Right kidney (tissue), 1 donor: ENCODE data around the gene GPRC5D.

Source experiments
- DNase-seq: peaks from one replicate; pipeline ENCODE4 v3.0.0-alpha.2; 2016

The GPRC5D gene

GRCh38 chr12:12907552-12907951 is 44.4 kb downstream of the GPRC5D start:
- DNase-seq: no peak

- no peak for DNase-seq
Observed at GRCh38 chr12:12903642-12904609, 48.0 kb downstream of the GPRC5D start.

- DNase-seq: no peak
Observed at GRCh38 chr12:12902036-12902435, 49.9 kb downstream of the GPRC5D start.

- DNase-seq: no peak
Observed at GRCh38 chr12:12901158-12901791, 50.7 kb downstream of the GPRC5D start.

- no peak for DNase-seq
Observed at GRCh38 chr12:12900786-12901157, 51.2 kb downstream of the GPRC5D start.

- no peak for DNase-seq
Observed at GRCh38 chr12:12899530-12900380, 52.2 kb downstream of the GPRC5D start.

- DNase-seq: no peak
Observed at GRCh38 chr12:12898911-12899511, 53.0 kb downstream of the GPRC5D start.

- DNase-seq: no peak
Observed at GRCh38 chr12:12898136-12898717, 53.7 kb downstream of the GPRC5D start.

GRCh38 chr12:12897302-12897701 is 54.7 kb downstream of the GPRC5D start:
- DNase-seq: no peak

- no peak for DNase-seq
Observed at GRCh38 chr12:12896260-12896659, 55.7 kb downstream of the GPRC5D start.

- no peak for DNase-seq
Observed at GRCh38 chr12:12893438-12893837, 58.5 kb downstream of the GPRC5D start.

GRCh38 chr12:12892681-12893141 is 59.3 kb downstream of the GPRC5D start:
- no peak for DNase-seq

GRCh38 chr12:12891881-12892355 is 60.1 kb downstream of the GPRC5D start:
- no peak for DNase-seq

- DNase-seq: peak; percentile 86
Observed at GRCh38 chr12:12891080-12891880, 60.7 kb downstream of the GPRC5D start, which contains the start of gene GPRC5A. TSS of gene GPRC5A (plus strand) at chr12:12891562. CDS start at chr12:12908250, 16,688 bp downstream.
